Liver (tissue), 9 donors: ENCODE measurements around the gene TBX21. TPM values are rescaled to one million over a fixed set of nuclear protein-coding genes. Genes with fewer than 3 reads are reported as not detected.

ENCODE experiments used
- DNase-seq: peaks from one replicate; pipeline ENCODE4 v3.0.0-alpha.2; 2017; ENCODE audit warnings: low spot score
- H3K27ac ChIP-seq, 2 donors: one replicate each; pipeline ENCODE4 v1.7.0; 2013; ENCODE audit warnings: inconsistent platforms in 2 of 2, low read length in 2 of 2, control low read depth in 1 of 2, low read depth in 1 of 2, mild to moderate bottlenecking in 1 of 2
- H3K27me3 ChIP-seq, 4 donors: one replicate each; pipeline versions ENCODE4 v1.6.1 to v1.7.0; 2013; ENCODE audit warnings: low read length in 3 of 4, inconsistent platforms in 1 of 4, mild to moderate bottlenecking in 1 of 4, moderate library complexity in 1 of 4; ENCODE audit not compliant: control insufficient read depth in 4 of 4, insufficient read depth in 4 of 4
- H3K36me3 ChIP-seq, 4 donors: one replicate each; pipeline versions ENCODE4 v1.6.1 to v1.7.0; 2013; ENCODE audit warnings: low read length in 3 of 4, mild to moderate bottlenecking in 3 of 4, low read depth in 1 of 4, moderate library complexity in 1 of 4; ENCODE audit not compliant: control insufficient read depth in 4 of 4, insufficient read depth in 3 of 4
- H3K4me1 ChIP-seq, 4 donors: one replicate each; pipeline versions ENCODE4 v1.6.1 to v1.7.0; 2013; ENCODE audit warnings: low read length in 3 of 4, mild to moderate bottlenecking in 3 of 4, moderate library complexity in 1 of 4; ENCODE audit not compliant: control insufficient read depth in 4 of 4, insufficient read depth in 4 of 4
- H3K4me3 ChIP-seq, 3 donors: one replicate each; pipeline versions ENCODE4 v1.6.1 to v1.7.0; 2013; ENCODE audit warnings: low read length in 3 of 3, control low read depth in 1 of 3, low read depth in 1 of 3, mild to moderate bottlenecking in 1 of 3
- H3K9ac ChIP-seq, 2 donors: one replicate each; pipeline ENCODE4 v1.7.0; 2013; ENCODE audit warnings: low read length in 2 of 2, mild to moderate bottlenecking in 2 of 2, moderate library complexity in 2 of 2, control low read depth in 1 of 2, low read depth in 1 of 2
- H3K9me3 ChIP-seq, 4 donors: one replicate each; pipeline versions ENCODE4 v1.6.1 to v1.7.0; 2013; ENCODE audit warnings: low read length in 3 of 4; ENCODE audit not compliant: control insufficient read depth in 4 of 4
- ATF3 ChIP-seq: IDR thresholded peaks from 2 replicates; pipeline ENCODE4 v1.6.1; 2016; ENCODE audit warnings: antibody characterized with exemption
- CTCF ChIP-seq: fragments of 150-350 bp; IDR thresholded peaks from 2 replicates; pipeline ENCODE4 v1.5.1; 2017; ENCODE audit warnings: improper control_type of control experiment, low read depth, low read length; ENCODE audit not compliant: missing input control
- EGR1 ChIP-seq, 2 donors: IDR thresholded peaks; 2 replicates each; pipeline ENCODE4 v1.6.1; 2016 to 2018; ENCODE audit warnings: antibody characterized with exemption in 2 of 2, low read depth in 2 of 2
- FOXA1 ChIP-seq: IDR thresholded peaks from 2 replicates; pipeline ENCODE4 v1.6.1; 2016; ENCODE audit warnings: antibody characterized with exemption
- FOXA2 ChIP-seq: IDR thresholded peaks from 2 replicates; pipeline ENCODE4 v1.6.1; 2016; ENCODE audit warnings: antibody characterized with exemption
- GABPA ChIP-seq, 2 donors: IDR thresholded peaks in 1 of 2; conservative IDR thresholded peaks in 1 of 2; 2 replicates each; pipeline ENCODE4 v1.6.1; 2016; ENCODE audit warnings: antibody characterized with exemption in 2 of 2, mild to moderate bottlenecking in 1 of 2, moderate library complexity in 1 of 2
- HNF4A ChIP-seq, 2 donors: conservative IDR thresholded peaks; 2 replicates each; pipeline ENCODE4 v1.6.1; 2016; ENCODE audit warnings: antibody characterized with exemption in 2 of 2, mild to moderate bottlenecking in 2 of 2
- HNF4G ChIP-seq: IDR thresholded peaks from 2 replicates; pipeline ENCODE4 v1.6.1; 2016; ENCODE audit warnings: antibody characterized with exemption
- JUND ChIP-seq, 2 donors: IDR thresholded peaks; 2 replicates each; pipeline ENCODE4 v1.6.1; 2016; ENCODE audit warnings: antibody characterized with exemption in 2 of 2
- NR2F2 ChIP-seq: IDR thresholded peaks from 2 replicates; pipeline ENCODE4 v1.6.1; 2016; ENCODE audit warnings: antibody characterized with exemption
- RAD21 ChIP-seq, 2 donors: IDR thresholded peaks; 2 replicates each; pipeline ENCODE4 v1.6.1; 2016; ENCODE audit warnings: antibody characterized with exemption in 2 of 2, mild to moderate bottlenecking in 2 of 2
- REST ChIP-seq: IDR thresholded peaks from 2 replicates; pipeline ENCODE4 v1.6.1; 2016; ENCODE audit warnings: antibody characterized with exemption, mild to moderate bottlenecking
- RXRA ChIP-seq, 2 donors: IDR thresholded peaks; 2 replicates each; pipeline ENCODE4 v1.6.1; 2017 to 2018; ENCODE audit warnings: antibody characterized with exemption in 2 of 2, mild to moderate bottlenecking in 1 of 2
- SP1 ChIP-seq: IDR thresholded peaks from 2 replicates; pipeline ENCODE4 v1.6.1; 2018; ENCODE audit warnings: antibody characterized with exemption, mild to moderate bottlenecking
- TAF1 ChIP-seq: conservative IDR thresholded peaks from 2 replicates; pipeline ENCODE4 v1.6.1; 2016; ENCODE audit warnings: antibody characterized with exemption, mild to moderate bottlenecking
- YY1 ChIP-seq: IDR thresholded peaks from 2 replicates; pipeline ENCODE4 v1.6.1; 2016; ENCODE audit warnings: antibody characterized with exemption, mild to moderate bottlenecking
- WGBS: extraction: QIAGEN DNeasy Blood & Tissue Kit; methylation state at CpG from one replicate; pipeline ENCODE4 v1.1.7; 2013; 5-methylcytosine and 5-hydroxymethylcytosine counted together
- polyA plus RNA-seq, 2 donors: library from polyadenylated mRNA; stranded (reverse) in 1 of 2; unstranded in 1 of 2; fragments of 200-250 nt in 1 of 2; fragments of >200 nt in 1 of 2; fragmentation: Nextera tagmentation in 1 of 2; extraction: Ambion mirVana in 1 of 2; gene quantifications; one replicate each; pipeline versions ENCODE4 v1.2.1 to v1.2.3, GENCODE V29; 2013 to 2015
- total RNA-seq, 2 donors: library from RNA; depleted of rRNA; stranded (reverse); fragments of >200 nt; gene quantifications; one replicate each; pipeline ENCODE4 v1.2.3, GENCODE V29; 2014
- TF ChIP-seq, protein P1 (sequence below): IDR thresholded peaks from 2 replicates; pipeline ENCODE4 v1.6.1; 2016; ENCODE audit warnings: antibody characterized with exemption
- TF ChIP-seq, protein P2 (sequence below): IDR thresholded peaks from 2 replicates; pipeline ENCODE4 v1.6.1; 2016; ENCODE audit warnings: antibody characterized with exemption
- donor health status: healthy.
- donor health status: healthy.
- donor health status: healthy.
- donor health status: healthy.
- donor health status: healthy.

The TBX21 gene
- total and polyA plus RNA-seq, 4 donors = 0.19 to 0.59 (median 0.25) TPM; not detected in 1

DNA sequence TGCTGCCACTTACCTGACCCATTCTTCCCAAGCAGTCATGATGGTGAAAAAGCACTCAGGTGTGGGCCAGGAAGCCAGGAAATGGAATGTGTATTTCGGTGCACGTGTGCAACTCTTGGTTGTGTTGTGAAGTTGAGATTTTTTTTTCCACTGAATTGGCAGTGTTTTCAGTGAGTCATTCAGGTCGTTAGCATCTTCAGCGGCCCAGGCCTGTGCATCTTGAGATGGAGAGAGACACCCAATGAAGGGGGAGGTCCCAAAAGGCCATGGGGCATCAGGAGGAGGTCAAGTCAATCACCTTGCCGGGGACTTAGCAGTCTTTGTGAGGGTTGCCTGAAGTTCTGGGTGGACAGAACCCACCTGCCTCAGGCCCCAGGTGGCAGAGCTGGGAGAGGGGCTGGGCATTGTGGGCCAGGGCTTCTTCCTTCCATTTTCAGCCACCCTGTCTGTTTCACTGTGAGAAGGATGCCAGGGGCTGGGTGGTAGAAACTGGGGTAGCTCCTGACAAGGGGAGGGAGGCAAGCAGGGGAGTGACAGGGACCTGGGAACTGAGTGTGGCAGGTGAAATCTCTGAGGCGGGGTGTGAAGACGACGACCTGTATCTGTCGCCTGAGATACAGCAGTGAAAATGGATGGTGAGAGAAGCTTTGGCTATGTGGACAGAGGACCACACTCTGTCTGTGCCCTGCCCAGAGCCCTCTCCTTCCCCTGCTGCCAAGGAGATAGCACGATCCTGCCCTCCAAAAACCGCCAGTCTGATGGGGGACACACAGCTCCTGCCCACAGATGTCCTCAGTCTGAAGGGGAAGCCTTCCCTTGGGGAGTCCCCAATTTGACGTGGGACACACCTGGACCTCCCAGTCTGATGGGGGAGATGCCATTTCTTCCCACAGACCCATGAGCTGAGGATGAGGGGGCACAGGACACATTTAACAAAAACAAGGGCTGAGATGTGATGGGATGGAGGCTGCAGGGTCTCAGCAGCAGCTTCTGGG lies 27.2 kb upstream of the TBX21 start:
- DNase-seq = no peak
- H3K27me3 ChIP-seq = no peaks in the 10 kb centered on the region
- TF ChIP-seq RAD21 (IDR thresholded peaks at IDR 0.05) (no peak), ATF3 (no peak), TAF1 (no peak), YY1 (no peak), EGR1 (IDR thresholded peaks at IDR 0.05; ENCODE audit: low read depth in 2 of 2) (no peak), FOXA1 (no peak), FOXA2 (no peak), GABPA (IDR thresholded peaks at IDR 0.05 in 1 of 2, conservative IDR thresholded peaks at IDR 0.05 in 1 of 2) (no peak), HNF4A (conservative IDR thresholded peaks at IDR 0.05) (no peak), REST (no peak), HNF4G (no peak), CTCF (no peak), JUND (IDR thresholded peaks at IDR 0.05) (no peak), SP1 (no peak), RXRA (IDR thresholded peaks at IDR 0.05) (no peak), NR2F2 (no peak)
- TF ChIP-seq, protein P1, sequence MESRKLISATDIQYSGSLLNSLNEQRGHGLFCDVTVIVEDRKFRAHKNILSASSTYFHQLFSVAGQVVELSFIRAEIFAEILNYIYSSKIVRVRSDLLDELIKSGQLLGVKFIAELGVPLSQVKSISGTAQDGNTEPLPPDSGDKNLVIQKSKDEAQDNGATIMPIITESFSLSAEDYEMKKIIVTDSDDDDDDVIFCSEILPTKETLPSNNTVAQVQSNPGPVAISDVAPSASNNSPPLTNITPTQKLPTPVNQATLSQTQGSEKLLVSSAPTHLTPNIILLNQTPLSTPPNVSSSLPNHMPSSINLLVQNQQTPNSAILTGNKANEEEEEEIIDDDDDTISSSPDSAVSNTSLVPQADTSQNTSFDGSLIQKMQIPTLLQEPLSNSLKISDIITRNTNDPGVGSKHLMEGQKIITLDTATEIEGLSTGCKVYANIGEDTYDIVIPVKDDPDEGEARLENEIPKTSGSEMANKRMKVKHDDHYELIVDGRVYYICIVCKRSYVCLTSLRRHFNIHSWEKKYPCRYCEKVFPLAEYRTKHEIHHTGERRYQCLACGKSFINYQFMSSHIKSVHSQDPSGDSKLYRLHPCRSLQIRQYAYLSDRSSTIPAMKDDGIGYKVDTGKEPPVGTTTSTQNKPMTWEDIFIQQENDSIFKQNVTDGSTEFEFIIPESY = no peak
- TF ChIP-seq, protein P2, sequence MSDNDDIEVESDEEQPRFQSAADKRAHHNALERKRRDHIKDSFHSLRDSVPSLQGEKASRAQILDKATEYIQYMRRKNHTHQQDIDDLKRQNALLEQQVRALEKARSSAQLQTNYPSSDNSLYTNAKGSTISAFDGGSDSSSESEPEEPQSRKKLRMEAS = no peak
- H3K27ac ChIP-seq = no peak overlapping the region
- no peak overlapping the region for H3K4me3 ChIP-seq
- peaks cover 0 to 3% (median 0%) of the 10 kb centered on the region in 4 donors for H3K4me1 ChIP-seq
- no peaks in the 10 kb centered on the region for H3K9me3 ChIP-seq
- no peaks in the 10 kb centered on the region for H3K36me3 ChIP-seq
- no peak overlapping the region for H3K9ac ChIP-seq
- WGBS = 80% methylated on average over 12 of the region's 12 CpGs
